Right lobe of liver (tissue), 6 donors: ENCODE data around the gene FANCC. TPM values are rescaled to one million over a fixed set of nuclear protein-coding genes. Genes with fewer than 3 reads are reported as not detected.

ENCODE experiments used
- ATAC-seq, 4 donors: fragments of 200-7000 bp; cut with Tn5 transposase; one replicate each; pipeline ENCODE4 v1.9.1; 2020; ENCODE audit warnings: mild to moderate bottlenecking in 4 of 4, moderate library complexity in 4 of 4
- DNase-seq, 3 donors: peaks; one replicate each; pipeline ENCODE4 v3.0.0-alpha.2; 2020
- H3K27ac ChIP-seq, 3 donors: fragments of 200-600 bp; one replicate each; pipeline ENCODE4 v1.8.0; 2022
- H3K27me3 ChIP-seq, 2 donors: fragments of 200-600 bp; one replicate each; pipeline ENCODE4 v1.8.0; 2022
- H3K36me3 ChIP-seq, 4 donors: fragments of 200-600 bp; sonication (generic) in 1 of 4; one replicate each; pipeline versions ENCODE4 v1.5.1 to v1.8.0; 2017 to 2022; ENCODE audit warnings: control low read depth in 1 of 4
- H3K4me1 ChIP-seq, 4 donors: fragments of 200-600 bp; sonication (generic) in 1 of 4; one replicate each; pipeline versions ENCODE4 v1.5.1 to v1.8.0; 2017 to 2022; ENCODE audit warnings: control low read depth in 1 of 4
- H3K4me3 ChIP-seq, 3 donors: fragments of 200-600 bp; one replicate each; pipeline ENCODE4 v1.8.0; 2022
- H3K9me3 ChIP-seq, 4 donors: fragments of 200-600 bp; sonication (generic) in 1 of 4; one replicate each; pipeline versions ENCODE4 v1.5.1 to v1.8.0; 2017 to 2022; ENCODE audit warnings: control low read depth in 1 of 4
- CTCF ChIP-seq, 4 donors: fragments of 200-600 bp in 3 of 4; fragments of 450-650 bp in 1 of 4; IDR thresholded peaks; one replicate each; pipeline versions ENCODE4 v1.5.1 to v1.8.0; 2016 to 2022; ENCODE audit warnings: antibody characterized with exemption in 4 of 4, mild to moderate bottlenecking in 2 of 4
- POLR2A ChIP-seq: fragments of 450-650 bp; IDR thresholded peaks from one replicate; pipeline ENCODE4 v1.6.1; 2017; ENCODE audit warnings: antibody characterized with exemption, mild to moderate bottlenecking
- WGBS: methylation state at CpG from one replicate; pipeline ENCODE4 v1.1.6; 2018; ENCODE audit warnings: low coverage, low lambda C conversion rate; ENCODE audit not compliant: insufficient coverage; ENCODE audit errors: missing lambda C conversion rate; 5-methylcytosine and 5-hydroxymethylcytosine counted together
- intact Hi-C, 2 donors: fragments of 100-400 bp; cut with DNase I; formaldehyde crosslinking; loops; one replicate each; pipeline versions ENCODE4 v1.11.2 to v1.14.1; 2022
- total RNA-seq, 6 experiments: library from RNA; depleted of rRNA in 2 of 6; stranded (reverse); fragments of >200 nt in 2 of 6; fragmentation: NEBNext Ultra II Directional in 3 of 6; extraction: Animal tissue kit (Norgen Biotek cat#: 25700) in 3 of 6; gene quantifications; one replicate each; pipeline versions ENCODE4 v1.1.0 to v1.2.4, GENCODE V29; 2016 to 2023
- donor health status: DM: no; HTN: yes; CAD: no.
- donor health status: DM: no; HTN: no; CAD: no.
- donor health status: DM: no; HTN: no; CAD: no.
- donor health status: DM: no; HTN: yes; CAD: no.
- donor health status: DM: no; HTN: yes; CAD: no.

Gene FANCC
- total RNA-seq, 6 experiments from 2014 or later, result 8.1 to 27.9 (median 13.2) TPM

GRCh38 chr9:95143591-95144561 is 173.6 kb downstream of the FANCC start:
- WGBS, result 19% methylated on average over 14 of the region's 18 CpGs
- intact Hi-C loops, result no loop called here
- Histone ChIP-seq H3K36me3 (no peaks in the 10 kb centered on the region), H3K27ac (peak overlapping the region; percentile 88 to 94 (median 93)), H3K4me3 (peak overlapping the region; percentile 28 to 50 (median 43)), H3K27me3 (no peaks in the 10 kb centered on the region), H3K4me1 (peaks cover 0 to 58% (median 10%) of the 10 kb centered on the region in 4 donors), H3K9me3 (no peaks in the 10 kb centered on the region)
- ATAC-seq (peak; percentile 76 to 86 (median 82)), DNase-seq (peak; percentile 82 to 97 (median 92))
- peak; percentile 84 for TF ChIP-seq POLR2A
- no peak for TF ChIP-seq CTCF (IDR thresholded peaks at IDR 0.05)

GRCh38 chr9:95142728-95143127 is 174.8 kb downstream of the FANCC start:
- Histone ChIP-seq H3K4me1 (peaks cover 0 to 55% (median 14%) of the 10 kb centered on the region in 4 donors), H3K9me3 (no peaks in the 10 kb centered on the region), H3K4me3 (peak overlapping the region; percentile 28 to 50 (median 43)), H3K27ac (peak overlapping the region; percentile 79 to 94 (median 93)), H3K36me3 (no peaks in the 10 kb centered on the region), H3K27me3 (no peaks in the 10 kb centered on the region)
- ATAC-seq (peak; percentile 13 to 53 (median 24)), DNase-seq (peak in 1 of 3 donors; percentile 60)
- WGBS, result 49% methylated on average over 3 of the region's 3 CpGs
- TF ChIP-seq CTCF (IDR thresholded peaks at IDR 0.05), result no peak
- TF ChIP-seq POLR2A, result peak; percentile 68
- intact Hi-C loops, result no loop called here

GRCh38 chr9:95142315-95142714 is 175.2 kb downstream of the FANCC start:
- WGBS, result 34% methylated on average over 4 of the region's 4 CpGs

GRCh38 chr9:95140821-95141220 is 176.7 kb downstream of the FANCC start:
- Histone ChIP-seq H3K9me3 (no peaks in the 10 kb centered on the region), H3K4me3 (peak overlapping the region in 1 of 3 donors; percentile 4), H3K36me3 (no peaks in the 10 kb centered on the region), H3K27me3 (no peaks in the 10 kb centered on the region), H3K4me1 (peaks cover 0 to 61% (median 17%) of the 10 kb centered on the region in 4 donors), H3K27ac (peak overlapping the region in 1 of 3 donors; percentile 24)
- WGBS, result 35% methylated on average over 2 of the region's 2 CpGs
- intact Hi-C loops, result no loop called here
- DNase-seq (no peak), ATAC-seq (no peak)
- TF ChIP-seq POLR2A (no peak), CTCF (IDR thresholded peaks at IDR 0.05) (no peak)

More at GRCh38 chr9:95142315-95142714, 175.2 kb downstream of the FANCC start:
- Histone ChIP-seq H3K27me3 (no peaks in the 10 kb centered on the region), H3K27ac (peak overlapping the region; percentile 79 to 94 (median 93)), H3K4me3 (peak overlapping the region; percentile 28 to 50 (median 43)), H3K9me3 (no peaks in the 10 kb centered on the region), H3K4me1 (peaks cover 0 to 59% (median 16%) of the 10 kb centered on the region in 4 donors), H3K36me3 (no peaks in the 10 kb centered on the region)
- TF ChIP-seq POLR2A (no peak), CTCF (IDR thresholded peaks at IDR 0.05) (no peak)
- DNase-seq (no peak), ATAC-seq (no peak)
- intact Hi-C loops, result no loop called here
